ENCODE data around the gene TTBK2. TPM values are rescaled to one million over a fixed set of nuclear protein-coding genes. Genes with fewer than 3 reads are reported as not detected.

The TTBK2 gene
- polyA plus RNA-seq, 4 donors = 0.45 to 5.3 (median 1.4) TPM

DNA sequence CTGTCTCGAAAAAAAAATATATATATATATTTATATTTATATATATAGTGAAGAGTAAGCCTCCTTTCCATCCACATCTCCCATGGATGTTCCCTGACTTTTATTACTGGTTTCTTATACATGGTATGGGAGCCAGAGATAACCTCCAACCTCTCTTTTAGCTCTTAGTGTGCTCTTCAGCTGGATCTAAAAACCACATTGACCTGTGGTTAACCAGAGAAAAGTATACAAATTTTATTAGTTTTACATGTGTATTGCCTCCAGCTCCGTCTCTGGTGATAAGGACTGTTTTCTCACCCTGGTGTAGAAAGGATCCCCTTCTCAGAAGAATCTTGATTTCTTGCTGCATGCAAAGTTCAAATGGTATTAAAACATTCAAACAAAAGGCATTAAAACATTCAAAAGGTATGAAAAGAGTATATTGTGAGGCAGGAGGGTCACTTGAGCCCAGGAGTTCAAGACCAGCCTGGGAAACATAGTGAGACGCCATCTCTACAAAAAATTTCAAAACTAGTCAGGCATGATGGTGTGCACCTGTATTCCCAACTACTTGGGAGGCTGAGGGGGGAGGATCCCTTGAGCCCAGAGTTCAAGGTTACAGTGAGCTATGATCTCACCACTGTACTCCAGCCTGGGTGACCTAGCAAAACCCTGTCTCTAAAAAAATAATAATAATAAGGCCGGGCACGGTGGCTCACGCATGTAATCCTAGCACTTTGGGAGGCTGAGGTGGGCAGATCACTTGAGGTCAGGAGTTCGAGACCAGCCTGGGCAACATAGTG lies 13.5 kb upstream of the TTBK2 start:
- Histone ChIP-seq H3K27ac (ENCODE audit: low read depth in 1 of 3, low read length in 2 of 3) (no peak overlapping the region), H3K36me3 (ENCODE audit: control insufficient read depth in 3 of 3, insufficient read depth in 2 of 3, low read depth in 1 of 3, low read length in 3 of 3) (no peaks in the 10 kb centered on the region), H3K9me3 (ENCODE audit: control insufficient read depth in 2 of 2, insufficient read depth in 1 of 2, low read depth in 1 of 2, low read length in 1 of 2) (no peaks in the 10 kb centered on the region), H3K4me3 (ENCODE audit: low read depth in 1 of 3, low read length in 3 of 3) (no peak overlapping the region), H3K27me3 (ENCODE audit: control insufficient read depth in 3 of 3, insufficient read depth in 3 of 3, low read length in 3 of 3) (no peaks in the 10 kb centered on the region), H3K4me1 (ENCODE audit: control insufficient read depth in 3 of 3, insufficient read depth in 2 of 3, low read depth in 1 of 3, low read length in 2 of 3) (no peaks in the 10 kb centered on the region)
- FAIRE-seq = no peak
- no peak for DNase-seq
- WGBS, 3 donors = 81 to 91% (median 82%) methylated on average over 7 of the region's 7 CpGs

GRCh38 chr15:42932833-42933515 lies 12.4 kb upstream of the TTBK2 start:
- H3K27me3 ChIP-seq (ENCODE audit: control insufficient read depth in 3 of 3, insufficient read depth in 3 of 3, low read length in 3 of 3) = no peaks in the 10 kb centered on the region
- FAIRE-seq (no peak), DNase-seq (peak in 1 of 2 donors; percentile 15)
- no peaks in the 10 kb centered on the region for H3K36me3 ChIP-seq (ENCODE audit: control insufficient read depth in 3 of 3, insufficient read depth in 2 of 3, low read depth in 1 of 3, low read length in 3 of 3)
- WGBS, 3 donors = 82 to 91% (median 89%) methylated on average over 2 of the region's 2 CpGs
- H3K9me3 ChIP-seq (ENCODE audit: control insufficient read depth in 2 of 2, insufficient read depth in 1 of 2, low read depth in 1 of 2, low read length in 1 of 2) = no peaks in the 10 kb centered on the region
- H3K4me3 ChIP-seq (ENCODE audit: low read depth in 1 of 3, low read length in 3 of 3) = no peak overlapping the region
- H3K27ac ChIP-seq (ENCODE audit: low read depth in 1 of 3, low read length in 2 of 3) = no peak overlapping the region
- H3K4me1 ChIP-seq (ENCODE audit: control insufficient read depth in 3 of 3, insufficient read depth in 2 of 3, low read depth in 1 of 3, low read length in 2 of 3) = no peaks in the 10 kb centered on the region

DNA sequence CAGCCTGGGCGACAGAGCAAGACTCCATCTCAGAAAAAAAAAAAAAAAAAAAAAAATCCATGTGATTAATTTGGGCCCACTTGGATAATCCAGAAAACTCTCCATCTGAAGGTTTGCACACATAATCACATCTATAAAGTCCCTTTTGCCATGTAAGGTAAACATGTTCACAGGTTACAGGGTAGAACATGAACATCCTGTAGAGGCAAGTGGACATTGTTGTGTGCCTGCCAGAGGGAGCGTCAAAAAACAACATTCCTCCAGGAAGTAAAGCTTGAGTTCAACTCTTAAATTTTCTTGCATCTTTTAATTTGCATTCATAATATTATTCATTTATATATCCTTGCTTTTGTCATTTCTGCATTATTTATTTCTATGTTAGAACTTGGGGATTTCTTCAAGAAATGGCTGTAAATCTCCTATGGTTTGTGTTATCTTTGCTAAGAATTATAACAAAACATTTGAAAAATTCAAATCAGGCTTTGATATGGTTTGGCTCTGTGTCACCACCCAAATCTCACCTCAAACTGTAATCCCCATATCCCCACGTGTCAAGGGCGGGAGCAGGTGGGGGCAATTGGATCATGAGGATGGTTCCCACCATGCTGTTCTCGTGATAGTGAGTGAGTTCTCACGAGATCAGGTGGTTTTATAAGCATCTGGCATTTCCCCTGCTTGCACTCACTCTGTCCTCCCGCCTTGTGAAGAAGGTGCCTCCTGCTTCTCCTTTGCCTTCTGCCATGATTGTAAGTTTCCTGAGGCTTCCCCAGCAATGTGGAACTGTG lies 11.3 kb upstream of the TTBK2 start:
- no peak overlapping the region for H3K27ac ChIP-seq (ENCODE audit: low read depth in 1 of 3, low read length in 2 of 3)
- no peaks in the 10 kb centered on the region for H3K27me3 ChIP-seq (ENCODE audit: control insufficient read depth in 3 of 3, insufficient read depth in 3 of 3, low read length in 3 of 3)
- no peak overlapping the region for H3K4me3 ChIP-seq (ENCODE audit: low read depth in 1 of 3, low read length in 3 of 3)
- DNase-seq (no peak), FAIRE-seq (no peak)
- H3K9me3 ChIP-seq (ENCODE audit: control insufficient read depth in 2 of 2, insufficient read depth in 1 of 2, low read depth in 1 of 2, low read length in 1 of 2) = no peaks in the 10 kb centered on the region
- H3K4me1 ChIP-seq (ENCODE audit: control insufficient read depth in 3 of 3, insufficient read depth in 2 of 3, low read depth in 1 of 3, low read length in 2 of 3) = no peaks in the 10 kb centered on the region
- 84 to 88% (median 85%) methylated on average over 7 of the region's 7 CpGs for WGBS, 3 donors
- H3K36me3 ChIP-seq (ENCODE audit: control insufficient read depth in 3 of 3, insufficient read depth in 2 of 3, low read depth in 1 of 3, low read length in 3 of 3) = no peaks in the 10 kb centered on the region

GRCh38 chr15:42929306-42929848 lies 8.8 kb upstream of the TTBK2 start:
- WGBS, 3 donors = 61 to 75% (median 73%) methylated on average over 2 of the region's 2 CpGs
- FAIRE-seq (no peak), DNase-seq (no peak)
- H3K27me3 ChIP-seq (ENCODE audit: control insufficient read depth in 3 of 3, insufficient read depth in 3 of 3, low read length in 3 of 3) = no peaks in the 10 kb centered on the region
- no peaks in the 10 kb centered on the region for H3K36me3 ChIP-seq (ENCODE audit: control insufficient read depth in 3 of 3, insufficient read depth in 2 of 3, low read depth in 1 of 3, low read length in 3 of 3)
- H3K4me3 ChIP-seq (ENCODE audit: low read depth in 1 of 3, low read length in 3 of 3) = no peak overlapping the region
- no peak overlapping the region for H3K27ac ChIP-seq (ENCODE audit: low read depth in 1 of 3, low read length in 2 of 3)
- no peaks in the 10 kb centered on the region for H3K4me1 ChIP-seq (ENCODE audit: control insufficient read depth in 3 of 3, insufficient read depth in 2 of 3, low read depth in 1 of 3, low read length in 2 of 3)
- H3K9me3 ChIP-seq (ENCODE audit: control insufficient read depth in 2 of 2, insufficient read depth in 1 of 2, low read depth in 1 of 2, low read length in 1 of 2) = no peaks in the 10 kb centered on the region

GRCh38 chr15:42921342-42921731 lies 759 bp upstream of the TTBK2 start:
- DNase-seq (peak; percentile 33 to 42), FAIRE-seq (no peak)
- 1 to 3% (median 2%) methylated on average over 19 of the region's 19 CpGs for WGBS, 3 donors
- peak overlapping the region; percentile 17 to 81 (median 53) for H3K4me3 ChIP-seq (ENCODE audit: low read depth in 1 of 3, low read length in 3 of 3)
- no peaks in the 10 kb centered on the region for H3K9me3 ChIP-seq (ENCODE audit: control insufficient read depth in 2 of 2, insufficient read depth in 1 of 2, low read depth in 1 of 2, low read length in 1 of 2)
- no peaks in the 10 kb centered on the region for H3K4me1 ChIP-seq (ENCODE audit: control insufficient read depth in 3 of 3, insufficient read depth in 2 of 3, low read depth in 1 of 3, low read length in 2 of 3)
- H3K27ac ChIP-seq (ENCODE audit: low read depth in 1 of 3, low read length in 2 of 3) = peak overlapping the region in 1 of 3 donors; percentile 13
- H3K36me3 ChIP-seq (ENCODE audit: control insufficient read depth in 3 of 3, insufficient read depth in 2 of 3, low read depth in 1 of 3, low read length in 3 of 3) = no peaks in the 10 kb centered on the region
- no peaks in the 10 kb centered on the region for H3K27me3 ChIP-seq (ENCODE audit: control insufficient read depth in 3 of 3, insufficient read depth in 3 of 3, low read length in 3 of 3)

DNA sequence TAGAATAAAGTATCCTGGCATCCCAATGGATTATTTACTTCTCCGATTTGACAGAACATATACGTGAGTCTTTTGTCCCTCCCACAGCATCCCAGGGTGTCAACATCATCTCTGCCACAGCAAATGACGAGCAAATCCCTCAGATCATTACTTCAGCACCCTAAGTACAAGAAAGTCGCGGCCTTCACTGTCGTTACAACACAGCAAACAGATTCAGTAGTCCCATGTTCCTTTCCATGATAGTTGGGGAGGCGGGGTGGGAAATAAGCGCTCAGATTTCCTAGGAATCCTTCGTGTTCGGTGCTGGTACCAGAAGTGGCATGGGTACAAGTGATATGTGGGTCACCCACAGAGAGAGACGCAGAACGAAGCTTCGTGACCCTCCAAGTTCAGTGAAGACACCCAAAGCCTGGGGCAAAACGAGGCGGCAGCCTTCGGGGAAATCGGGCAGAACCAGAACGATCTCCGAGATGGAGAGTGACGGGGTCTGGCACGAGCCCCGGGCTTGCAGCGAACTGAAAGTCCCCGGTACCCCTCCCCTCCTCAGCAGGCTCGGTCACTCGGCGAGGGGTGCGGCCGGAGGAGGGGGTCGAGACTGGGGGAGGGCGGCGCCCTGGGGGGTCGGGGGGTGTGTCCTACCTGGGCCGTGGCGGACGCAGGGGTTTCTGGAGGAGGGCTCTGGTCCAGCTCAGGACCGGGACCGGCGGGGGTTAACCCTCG lies 619 bp downstream of the TTBK2 start:
- FAIRE-seq = no peak

DNA sequence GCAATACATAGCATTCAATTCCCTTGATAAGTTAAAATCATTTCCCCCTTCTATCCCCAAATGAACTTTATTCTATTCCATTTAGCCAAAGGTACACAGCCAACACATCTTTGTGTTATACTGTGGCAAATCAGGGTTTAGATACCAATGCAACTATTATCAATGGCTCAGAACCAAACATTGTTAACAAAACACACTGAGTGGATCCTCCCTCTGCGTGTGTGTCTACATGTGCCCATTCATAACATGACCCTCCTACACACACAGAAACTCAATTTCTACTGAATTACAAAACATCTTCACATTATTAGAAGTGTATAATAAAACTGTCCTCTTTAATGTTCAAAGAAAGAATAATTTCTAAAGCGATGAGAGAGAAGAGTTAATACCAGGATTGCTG lies 1.3 kb downstream of the TTBK2 start:
- Histone ChIP-seq H3K4me1 (ENCODE audit: control insufficient read depth in 3 of 3, insufficient read depth in 2 of 3, low read depth in 1 of 3, low read length in 2 of 3) (no peaks in the 10 kb centered on the region), H3K9me3 (ENCODE audit: control insufficient read depth in 2 of 2, insufficient read depth in 1 of 2, low read depth in 1 of 2, low read length in 1 of 2) (no peaks in the 10 kb centered on the region), H3K36me3 (ENCODE audit: control insufficient read depth in 3 of 3, insufficient read depth in 2 of 3, low read depth in 1 of 3, low read length in 3 of 3) (no peaks in the 10 kb centered on the region), H3K27ac (ENCODE audit: low read depth in 1 of 3, low read length in 2 of 3) (peak overlapping the region in 1 of 3 donors; percentile 62), H3K4me3 (ENCODE audit: low read depth in 1 of 3, low read length in 3 of 3) (peak overlapping the region in 1 of 3 donors; percentile 81), H3K27me3 (ENCODE audit: control insufficient read depth in 3 of 3, insufficient read depth in 3 of 3, low read length in 3 of 3) (no peaks in the 10 kb centered on the region)
- DNase-seq (no peak), FAIRE-seq (no peak)
- WGBS, 3 donors = 51 to 56% (median 55%) methylated on average over 2 of the region's 2 CpGs

More for the DNA sequence above, 619 bp downstream of the TTBK2 start:
- Histone ChIP-seq H3K27ac (ENCODE audit: low read depth in 1 of 3, low read length in 2 of 3) (peak overlapping the region; percentile 62 to 85 (median 73)), H3K27me3 (ENCODE audit: control insufficient read depth in 3 of 3, insufficient read depth in 3 of 3, low read length in 3 of 3) (no peaks in the 10 kb centered on the region), H3K36me3 (ENCODE audit: control insufficient read depth in 3 of 3, insufficient read depth in 2 of 3, low read depth in 1 of 3, low read length in 3 of 3) (no peaks in the 10 kb centered on the region), H3K9me3 (ENCODE audit: control insufficient read depth in 2 of 2, insufficient read depth in 1 of 2, low read depth in 1 of 2, low read length in 1 of 2) (no peaks in the 10 kb centered on the region), H3K4me3 (ENCODE audit: low read depth in 1 of 3, low read length in 3 of 3) (peak overlapping the region; percentile 81 to 99 (median 88)), H3K4me1 (ENCODE audit: control insufficient read depth in 3 of 3, insufficient read depth in 2 of 3, low read depth in 1 of 3, low read length in 2 of 3) (no peaks in the 10 kb centered on the region)
- peak; percentile 38 to 61 for DNase-seq
- 0 to 1% (median 1%) methylated on average over 31 to 40 of the region's 40 CpGs for WGBS, 3 donors

- FAIRE-seq (no peak), DNase-seq (no peak)
- WGBS, 3 donors = 80 to 82% (median 80%) methylated on average over 5 of the region's 5 CpGs
- H3K9me3 ChIP-seq (ENCODE audit: control insufficient read depth in 2 of 2, insufficient read depth in 1 of 2, low read depth in 1 of 2, low read length in 1 of 2) = no peaks in the 10 kb centered on the region
- H3K4me3 ChIP-seq (ENCODE audit: low read depth in 1 of 3, low read length in 3 of 3) = no peak overlapping the region
- H3K4me1 ChIP-seq (ENCODE audit: control insufficient read depth in 3 of 3, insufficient read depth in 2 of 3, low read depth in 1 of 3, low read length in 2 of 3) = no peaks in the 10 kb centered on the region
- H3K27me3 ChIP-seq (ENCODE audit: control insufficient read depth in 3 of 3, insufficient read depth in 3 of 3, low read length in 3 of 3) = no peaks in the 10 kb centered on the region
- no peaks in the 10 kb centered on the region for H3K36me3 ChIP-seq (ENCODE audit: control insufficient read depth in 3 of 3, insufficient read depth in 2 of 3, low read depth in 1 of 3, low read length in 3 of 3)
- no peak overlapping the region for H3K27ac ChIP-seq (ENCODE audit: low read depth in 1 of 3, low read length in 2 of 3)
Measured at GRCh38 chr15:42918047-42918446, 2.5 kb downstream of the TTBK2 start.
